SU-DHL-6 (cell line): Measurements from ENCODE around the gene PSMB9.

Experiments used
- EZH2phosphoT487 ChIP-seq: fragments of 200-600 bp; sonication (generic), shearing (Covaris generic); conservative IDR thresholded peaks from 2 replicates; pipeline ENCODE4 v1.6.1; 2018; ENCODE audit warnings: mild to moderate bottlenecking, antibody characterized with exemption, low read length, moderate library complexity, mixed read lengths
- TF ChIP-seq, protein P1 (sequence below): fragments of 200-600 bp; sonication (generic); IDR thresholded peaks from one replicate; pipeline ENCODE4 v1.5.1; 2017; ENCODE audit warnings: antibody characterized with exemption, mild to moderate bottlenecking, low read length, moderate library complexity; ENCODE audit not compliant: insufficient read depth, poor library complexity, severe bottlenecking

DNA sequence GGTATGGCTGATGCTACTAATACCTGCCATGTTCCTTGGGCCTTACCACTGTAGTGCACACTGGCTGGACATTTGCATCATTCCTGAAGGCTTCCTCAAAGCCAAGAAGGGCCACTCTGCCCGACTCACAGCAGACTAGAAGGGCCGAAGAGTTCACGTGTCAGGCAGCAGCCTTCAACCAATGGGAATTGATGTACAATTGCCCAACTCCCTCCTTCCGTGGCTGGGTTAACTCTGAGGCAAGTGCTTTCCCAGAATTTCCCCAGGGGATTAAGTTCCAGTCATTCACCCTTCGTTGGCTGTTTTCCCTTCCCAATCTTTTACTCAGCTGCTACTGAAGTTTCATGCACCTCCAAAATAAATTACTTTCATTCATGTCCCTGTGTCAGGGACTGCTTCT is 29.8 kb downstream of the PSMB9 start:
- TF ChIP-seq, protein P1, sequence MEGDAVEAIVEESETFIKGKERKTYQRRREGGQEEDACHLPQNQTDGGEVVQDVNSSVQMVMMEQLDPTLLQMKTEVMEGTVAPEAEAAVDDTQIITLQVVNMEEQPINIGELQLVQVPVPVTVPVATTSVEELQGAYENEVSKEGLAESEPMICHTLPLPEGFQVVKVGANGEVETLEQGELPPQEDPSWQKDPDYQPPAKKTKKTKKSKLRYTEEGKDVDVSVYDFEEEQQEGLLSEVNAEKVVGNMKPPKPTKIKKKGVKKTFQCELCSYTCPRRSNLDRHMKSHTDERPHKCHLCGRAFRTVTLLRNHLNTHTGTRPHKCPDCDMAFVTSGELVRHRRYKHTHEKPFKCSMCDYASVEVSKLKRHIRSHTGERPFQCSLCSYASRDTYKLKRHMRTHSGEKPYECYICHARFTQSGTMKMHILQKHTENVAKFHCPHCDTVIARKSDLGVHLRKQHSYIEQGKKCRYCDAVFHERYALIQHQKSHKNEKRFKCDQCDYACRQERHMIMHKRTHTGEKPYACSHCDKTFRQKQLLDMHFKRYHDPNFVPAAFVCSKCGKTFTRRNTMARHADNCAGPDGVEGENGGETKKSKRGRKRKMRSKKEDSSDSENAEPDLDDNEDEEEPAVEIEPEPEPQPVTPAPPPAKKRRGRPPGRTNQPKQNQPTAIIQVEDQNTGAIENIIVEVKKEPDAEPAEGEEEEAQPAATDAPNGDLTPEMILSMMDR, result no peak
- TF ChIP-seq EZH2phosphoT487, result no peak
